Effector memory CD4-positive, alpha-beta T cell (primary cell): ENCODE measurements around the gene RHBDF1.

Source experiments
- DNase-seq, 3 donors: peaks; one replicate each; pipeline ENCODE4 v3.0.0-alpha.2; 2020
- H3K27ac ChIP-seq: 2 replicates; pipeline ENCODE4 v1.7.0; 2013; ENCODE audit warnings: mild to moderate bottlenecking, low read length, moderate library complexity; ENCODE audit not compliant: insufficient read depth, poor library complexity, severe bottlenecking
- H3K27me3 ChIP-seq: replicated peaks from 2 replicates; pipeline ENCODE4 v1.7.0; 2013; ENCODE audit warnings: mild to moderate bottlenecking, low read length; ENCODE audit not compliant: insufficient read depth, control insufficient read depth, poor library complexity, severe bottlenecking
- H3K36me3 ChIP-seq: 2 replicates; pipeline ENCODE4 v1.7.0; 2013; ENCODE audit warnings: mild to moderate bottlenecking, low read length, moderate library complexity; ENCODE audit not compliant: control insufficient read depth, insufficient read depth
- H3K4me1 ChIP-seq: 2 replicates; pipeline ENCODE4 v1.7.0; 2013; ENCODE audit warnings: low read length, mild to moderate bottlenecking; ENCODE audit not compliant: control insufficient read depth, insufficient read depth, poor library complexity, severe bottlenecking
- H3K4me3 ChIP-seq: 2 replicates; pipeline ENCODE4 v1.7.0; 2013; ENCODE audit warnings: low read length, low read depth, mild to moderate bottlenecking; ENCODE audit not compliant: insufficient read depth, poor library complexity, severe bottlenecking
- H3K9me3 ChIP-seq: 2 replicates; pipeline ENCODE4 v1.7.0; 2013; ENCODE audit warnings: mild to moderate bottlenecking, low read length, moderate library complexity; ENCODE audit not compliant: control insufficient read depth

Gene RHBDF1

DNA sequence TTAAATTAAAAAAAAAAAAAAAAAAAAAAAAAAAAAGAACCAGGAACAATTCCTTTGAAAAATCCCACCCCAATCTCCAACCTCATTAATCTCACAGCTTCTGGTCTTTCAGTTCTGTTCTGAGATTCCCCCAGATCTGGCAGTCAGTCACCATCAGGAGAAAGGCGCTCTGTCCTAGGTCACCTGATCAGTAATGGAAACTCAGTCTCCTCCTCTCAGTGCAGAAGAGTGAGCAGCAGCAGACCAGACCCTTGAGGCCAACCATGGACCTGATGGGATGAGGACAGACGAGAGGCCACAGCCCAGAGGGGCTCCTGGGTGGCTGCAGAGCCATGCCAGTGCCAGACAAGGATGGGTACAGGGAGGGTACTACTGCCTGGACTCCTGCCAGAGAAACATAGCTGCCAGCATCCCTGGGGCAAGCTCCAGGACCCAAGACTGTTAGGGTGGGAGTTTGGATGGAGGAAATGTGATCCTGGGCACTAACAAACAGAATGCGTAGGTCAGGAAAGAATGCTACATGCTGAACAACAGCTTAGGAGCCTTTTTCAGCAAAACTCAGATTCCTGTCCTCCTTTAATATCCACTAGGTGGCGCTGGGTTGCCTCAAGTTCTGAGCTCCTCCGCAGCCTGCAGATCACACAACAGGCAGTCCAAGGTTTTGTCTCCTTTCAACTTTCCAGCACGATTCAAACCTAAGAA, 34.3 kb upstream of the RHBDF1 start:
- peak; percentile 5 to 34 (median 20) for DNase-seq
- H3K27me3 ChIP-seq: no peaks in the 10 kb centered on the region

DNA sequence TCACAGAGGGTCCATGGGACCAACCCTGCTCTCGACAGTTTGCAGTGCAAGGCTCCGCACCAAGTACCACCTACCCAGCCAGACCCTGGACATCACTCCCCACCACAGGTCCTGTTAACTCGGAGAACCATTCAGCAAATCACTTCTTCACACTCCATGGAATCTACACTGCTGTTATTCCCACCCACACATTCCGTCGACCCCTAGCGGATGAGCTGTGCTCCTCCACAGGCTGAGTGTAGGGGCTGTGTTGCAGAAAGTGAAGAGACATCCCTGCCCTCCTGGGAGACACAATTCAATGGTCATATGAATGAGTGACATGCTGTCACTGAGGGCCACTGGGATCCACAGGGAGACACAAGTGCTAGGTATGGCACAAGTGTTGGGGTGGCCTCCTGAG, 33.1 kb upstream of the RHBDF1 start:
- no peak for DNase-seq
- Histone ChIP-seq H3K9me3 (no peaks in the 10 kb centered on the region), H3K4me3 (no peak overlapping the region), H3K4me1 (no peaks in the 10 kb centered on the region), H3K27ac (no peak overlapping the region), H3K27me3 (no peaks in the 10 kb centered on the region), H3K36me3 (peaks cover 8% of the 10 kb centered on the region)

More for the DNA sequence above, 34.3 kb upstream of the RHBDF1 start:
- Histone ChIP-seq H3K27ac (no peak overlapping the region), H3K9me3 (no peaks in the 10 kb centered on the region), H3K4me3 (no peak overlapping the region), H3K4me1 (no peaks in the 10 kb centered on the region), H3K36me3 (peaks cover 13% of the 10 kb centered on the region)

GRCh38 chr16:104928-105327, 32.5 kb upstream of the RHBDF1 start:
- H3K36me3 ChIP-seq: peaks cover 5% of the 10 kb centered on the region
- no peaks in the 10 kb centered on the region for H3K4me1 ChIP-seq
- no peaks in the 10 kb centered on the region for H3K9me3 ChIP-seq
- DNase-seq: no peak
- no peak overlapping the region for H3K27ac ChIP-seq
- H3K4me3 ChIP-seq: no peak overlapping the region
- no peaks in the 10 kb centered on the region for H3K27me3 ChIP-seq

DNA sequence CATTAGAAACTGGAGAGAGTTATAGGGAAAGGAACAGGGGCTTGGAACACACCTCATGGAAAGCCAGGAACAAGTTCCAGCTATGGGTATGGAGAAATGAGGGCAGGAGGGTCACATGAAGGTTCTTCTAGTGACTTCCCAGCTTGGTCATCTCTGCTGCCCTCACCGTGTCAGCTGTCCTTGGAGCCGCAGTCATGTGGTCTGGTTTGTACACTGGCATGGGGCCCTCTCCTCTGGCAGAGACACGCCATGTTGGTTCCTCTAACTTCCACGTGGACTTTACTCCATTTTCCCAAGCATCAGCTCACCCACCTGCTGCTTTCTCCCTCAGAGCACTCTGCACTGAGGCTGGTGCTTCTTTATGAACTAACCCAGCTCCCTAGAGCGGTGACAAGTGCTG, 31.9 kb upstream of the RHBDF1 start:
- Histone ChIP-seq H3K4me1 (no peaks in the 10 kb centered on the region), H3K27me3 (no peaks in the 10 kb centered on the region), H3K27ac (no peak overlapping the region), H3K9me3 (no peaks in the 10 kb centered on the region), H3K36me3 (peaks cover 5% of the 10 kb centered on the region), H3K4me3 (no peak overlapping the region)
- DNase-seq: no peak

- Histone ChIP-seq H3K4me3 (no peak overlapping the region), H3K27ac (no peak overlapping the region), H3K9me3 (no peaks in the 10 kb centered on the region), H3K36me3 (peaks cover 5% of the 10 kb centered on the region), H3K4me1 (no peaks in the 10 kb centered on the region), H3K27me3 (no peaks in the 10 kb centered on the region)
- DNase-seq: no peak
Measured at GRCh38 chr16:102060-102855, 29.8 kb upstream of the RHBDF1 start.

DNA sequence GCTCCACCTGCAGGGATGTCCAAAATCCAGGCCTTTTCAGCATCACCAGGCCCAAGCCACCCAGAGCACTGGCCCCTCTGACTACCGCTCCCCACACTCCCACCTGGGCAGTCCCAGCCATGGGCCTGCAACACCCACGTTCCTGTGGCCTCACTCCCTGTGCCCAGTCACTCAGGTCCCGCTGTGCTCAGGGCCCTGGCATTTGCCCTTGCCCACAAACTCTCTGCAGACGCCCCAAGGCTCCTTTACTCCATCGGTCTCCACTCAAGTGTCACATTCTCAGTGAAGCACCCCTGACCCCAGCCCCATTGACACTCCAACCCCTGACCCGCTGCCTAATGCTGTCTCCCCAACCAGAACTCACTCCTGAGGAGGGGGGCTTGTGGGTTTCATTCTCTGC, 29.2 kb upstream of the RHBDF1 start:
- Histone ChIP-seq H3K9me3 (no peaks in the 10 kb centered on the region), H3K36me3 (peaks cover 5% of the 10 kb centered on the region), H3K4me3 (no peak overlapping the region), H3K27ac (no peak overlapping the region), H3K27me3 (no peaks in the 10 kb centered on the region), H3K4me1 (no peaks in the 10 kb centered on the region)
- DNase-seq: no peak

- Histone ChIP-seq H3K27ac (no peak overlapping the region), H3K9me3 (no peaks in the 10 kb centered on the region), H3K36me3 (peaks cover 5% of the 10 kb centered on the region), H3K4me3 (no peak overlapping the region), H3K27me3 (no peaks in the 10 kb centered on the region), H3K4me1 (no peaks in the 10 kb centered on the region)
- DNase-seq: no peak
Measured at GRCh38 chr16:100989-101388, 28.6 kb upstream of the RHBDF1 start.

DNA sequence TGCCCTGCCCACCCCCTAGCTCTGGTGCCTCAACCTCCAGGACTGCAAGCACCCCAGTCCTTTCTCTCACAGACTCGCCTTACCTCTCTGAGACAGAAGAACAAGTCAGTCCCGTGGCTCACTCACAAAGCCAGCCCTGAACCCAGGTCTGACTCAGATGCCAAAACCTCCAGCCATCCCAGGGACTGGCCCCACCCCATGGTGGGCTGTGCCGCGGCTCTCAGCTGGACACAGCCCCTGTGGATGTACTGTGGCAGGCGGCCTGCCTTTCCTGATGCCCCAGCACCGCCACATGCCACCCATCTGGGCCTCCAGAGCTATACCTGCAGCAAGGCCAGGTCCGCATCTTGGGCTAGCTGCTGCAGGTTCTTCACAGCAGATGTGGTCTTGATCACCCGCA, 25.4 kb upstream of the RHBDF1 start:
- no peaks in the 10 kb centered on the region for H3K36me3 ChIP-seq
- no peak overlapping the region for H3K27ac ChIP-seq
- no peaks in the 10 kb centered on the region for H3K9me3 ChIP-seq
- H3K27me3 ChIP-seq: no peaks in the 10 kb centered on the region
- H3K4me1 ChIP-seq: no peaks in the 10 kb centered on the region
- no peak for DNase-seq
- no peak overlapping the region for H3K4me3 ChIP-seq

DNA sequence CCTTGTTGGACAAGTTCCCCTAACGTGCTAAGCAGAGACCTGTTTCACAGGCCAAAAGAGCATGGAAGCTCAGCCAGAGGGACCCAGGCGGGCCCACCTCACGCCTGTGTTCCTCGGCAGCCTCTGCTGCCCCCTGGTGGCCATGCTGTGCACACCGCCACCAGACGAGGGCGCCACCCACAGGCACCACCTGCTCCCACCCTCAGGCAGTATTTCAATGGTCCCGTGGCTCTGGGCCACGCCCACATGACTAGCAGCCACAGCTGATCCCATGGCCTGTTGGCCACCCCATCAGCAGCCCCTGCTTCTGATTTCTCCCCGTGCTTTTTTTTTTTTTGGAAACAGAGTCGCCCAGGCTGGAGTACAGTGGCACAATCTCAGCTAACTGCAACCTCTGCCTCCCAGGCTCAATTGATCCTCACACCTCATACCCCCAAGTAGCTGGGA, 24.5 kb upstream of the RHBDF1 start:
- no peaks in the 10 kb centered on the region for H3K9me3 ChIP-seq
- no peak overlapping the region for H3K4me3 ChIP-seq
- no peaks in the 10 kb centered on the region for H3K4me1 ChIP-seq
- no peak overlapping the region for H3K27ac ChIP-seq
- no peaks in the 10 kb centered on the region for H3K27me3 ChIP-seq
- DNase-seq: peak; percentile 79 to 83 (median 82)
- no peaks in the 10 kb centered on the region for H3K36me3 ChIP-seq

- Histone ChIP-seq H3K4me3 (no peak overlapping the region), H3K36me3 (no peaks in the 10 kb centered on the region), H3K27ac (no peak overlapping the region), H3K9me3 (no peaks in the 10 kb centered on the region), H3K4me1 (no peaks in the 10 kb centered on the region), H3K27me3 (no peaks in the 10 kb centered on the region)
- DNase-seq: no peak
Measured at GRCh38 chr16:94918-95265, 22.5 kb upstream of the RHBDF1 start.
